ENCODE measurements around the gene GHITM.
"Not testable (repeated sequence)": the region's sequence is repeated elsewhere in the genome, so short reads cannot be mapped to it uniquely, and the experiment has no call there.

DNA sequence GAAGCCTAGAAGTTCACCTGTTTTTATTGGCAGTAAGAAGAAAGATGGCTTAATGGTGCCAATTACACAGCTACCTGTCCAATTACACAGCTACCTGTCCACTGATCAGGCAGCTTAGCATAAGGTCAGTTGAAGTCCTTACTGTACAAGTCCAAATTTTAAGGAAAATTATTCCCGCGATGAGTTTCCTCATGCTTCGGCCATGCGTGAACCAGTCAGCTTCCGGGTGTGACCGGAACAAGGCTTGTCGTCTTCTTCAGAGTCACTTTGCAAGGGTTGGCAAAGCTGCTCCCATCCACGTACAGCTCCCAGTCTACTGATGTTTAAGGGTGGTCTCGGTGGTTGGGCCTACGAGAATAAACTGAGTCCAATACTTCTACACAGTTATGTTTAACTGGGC lies 29.1 kb downstream of the GHITM start:
- not testable (repeated sequence) for TF ChIP-seq EZH2 (IDR thresholded peaks at IDR 0.05); POLR2AphosphoS5 (IDR thresholded peaks at IDR 0.05; ENCODE audit: borderline replicate concordance, low read depth, low read length); FOXP2 (optimal IDR thresholded peaks at IDR 0.05; ENCODE audit: control extremely low read depth, extremely low read length, insufficient read depth)
